Measurements from ENCODE around the gene TIAM2. TPM values are rescaled to one million over a fixed set of nuclear protein-coding genes. Genes with fewer than 3 reads are reported as not detected.

TIAM2 gene
- total RNA-seq, 4 donors from 2014 or later, result 25.7 to 77.1 (median 56.6) TPM

- no peaks in the 10 kb centered on the region for H3K36me3 ChIP-seq
- TF ChIP-seq POLR2A (IDR thresholded peaks at IDR 0.05) (no peak), CTCF (IDR thresholded peaks at IDR 0.05) (no peak)
- no peaks in the 10 kb centered on the region for H3K27me3 ChIP-seq
- H3K4me3 ChIP-seq, result no peak overlapping the region
- H3K9me3 ChIP-seq, result no peaks in the 10 kb centered on the region
- H3K27ac ChIP-seq, result no peak overlapping the region
- intact Hi-C loops (cut with DNase I; ENCODE audit: low total_unique reads), result no loop called here
- no peak for DNase-seq
- no peaks in the 10 kb centered on the region for H3K4me1 ChIP-seq
Measured at GRCh38 chr6:155259204-155259603, 264.1 kb downstream of the TIAM2 start.

DNA sequence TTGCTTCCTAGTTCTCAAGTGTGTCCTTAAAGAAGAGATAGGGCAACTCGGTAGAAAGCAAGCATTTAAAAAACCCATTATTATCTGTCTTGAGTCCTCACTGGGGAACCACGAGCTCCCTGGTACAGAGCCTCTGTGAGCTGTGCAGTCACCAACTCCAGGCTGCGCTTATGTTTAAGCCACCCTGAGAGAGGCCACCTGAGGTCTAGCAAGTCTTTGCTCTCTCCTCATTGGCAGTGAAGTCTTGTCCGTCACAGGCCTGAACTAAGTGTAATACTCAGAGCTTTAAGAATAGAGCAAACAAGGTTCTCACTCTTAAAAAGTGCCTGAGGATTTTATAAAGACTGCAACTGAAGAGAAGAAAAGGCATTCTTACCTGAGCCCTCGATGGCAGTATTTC lies 264.8 kb downstream of the TIAM2 start:
- Histone ChIP-seq H3K27me3 (no peaks in the 10 kb centered on the region), H3K4me3 (no peak overlapping the region), H3K4me1 (no peaks in the 10 kb centered on the region), H3K36me3 (no peaks in the 10 kb centered on the region), H3K27ac (no peak overlapping the region), H3K9me3 (no peaks in the 10 kb centered on the region)
- intact Hi-C loops (cut with DNase I; ENCODE audit: low total_unique reads), result no loop called here
- no peak for DNase-seq
- no peak for TF ChIP-seq CTCF (IDR thresholded peaks at IDR 0.05)
- TF ChIP-seq POLR2A (IDR thresholded peaks at IDR 0.05), result no peak

DNA sequence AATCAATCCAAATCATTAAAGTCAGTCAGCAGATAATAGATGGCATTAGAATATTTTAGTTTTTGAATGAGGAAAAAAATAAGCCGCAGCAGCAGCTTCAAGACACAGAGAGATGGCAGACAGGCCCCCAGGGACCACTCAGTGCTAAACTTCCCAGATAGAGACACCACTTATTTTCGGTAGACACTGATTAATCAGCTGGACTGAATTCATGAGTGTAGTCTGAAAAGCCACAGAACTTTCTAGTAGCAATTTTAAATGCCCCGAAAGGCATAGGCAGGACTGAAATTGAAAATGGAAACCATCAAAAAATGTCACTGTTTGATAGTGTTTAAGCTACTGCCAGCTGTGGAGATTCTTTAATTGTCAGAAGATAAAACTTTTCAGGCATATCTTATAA lies 265.6 kb downstream of the TIAM2 start:
- Histone ChIP-seq H3K27me3 (no peaks in the 10 kb centered on the region), H3K4me3 (no peak overlapping the region), H3K4me1 (no peaks in the 10 kb centered on the region), H3K36me3 (no peaks in the 10 kb centered on the region), H3K9me3 (no peaks in the 10 kb centered on the region), H3K27ac (no peak overlapping the region)
- intact Hi-C loops (cut with DNase I; ENCODE audit: low total_unique reads), result no loop called here
- no peak for DNase-seq
- TF ChIP-seq POLR2A (IDR thresholded peaks at IDR 0.05) (no peak), CTCF (IDR thresholded peaks at IDR 0.05) (no peak)

- intact Hi-C loops (cut with DNase I; ENCODE audit: low total_unique reads), result no loop called here
- TF ChIP-seq CTCF (IDR thresholded peaks at IDR 0.05) (no peak), POLR2A (IDR thresholded peaks at IDR 0.05) (no peak)
Measured at GRCh38 chr6:155261111-155261900, 266.2 kb downstream of the TIAM2 start.

DNA sequence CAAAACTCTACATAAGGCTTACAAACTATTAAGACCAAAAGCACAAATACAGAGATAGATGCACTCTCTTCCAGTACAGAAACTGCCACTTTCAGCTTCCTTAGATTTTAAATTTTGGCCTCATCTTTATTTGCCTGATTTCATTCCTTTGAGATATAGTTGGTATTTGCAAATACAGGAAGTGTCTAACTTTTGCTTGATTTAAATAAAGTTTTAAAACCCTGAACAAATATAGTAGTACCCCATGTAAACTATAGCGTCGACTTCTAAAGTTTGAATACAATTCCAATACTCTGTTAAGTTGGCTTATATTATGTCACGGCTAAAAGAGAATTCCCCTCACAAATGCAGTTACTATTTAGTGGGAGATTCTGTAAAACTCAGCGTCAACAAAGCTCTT lies 267.5 kb downstream of the TIAM2 start:
- no peak overlapping the region for H3K4me3 ChIP-seq
- H3K9me3 ChIP-seq, result no peaks in the 10 kb centered on the region
- H3K4me1 ChIP-seq, result no peaks in the 10 kb centered on the region
- intact Hi-C loops (cut with DNase I; ENCODE audit: low total_unique reads), result no loop called here
- no peak for DNase-seq
- no peak overlapping the region for H3K27ac ChIP-seq
- H3K27me3 ChIP-seq, result no peaks in the 10 kb centered on the region
- TF ChIP-seq POLR2A (IDR thresholded peaks at IDR 0.05) (no peak), CTCF (IDR thresholded peaks at IDR 0.05) (no peak)
- no peaks in the 10 kb centered on the region for H3K36me3 ChIP-seq

More at GRCh38 chr6:155261111-155261900, 266.2 kb downstream of the TIAM2 start:
- Histone ChIP-seq H3K27me3 (no peaks in the 10 kb centered on the region), H3K36me3 (no peaks in the 10 kb centered on the region), H3K9me3 (no peaks in the 10 kb centered on the region), H3K4me1 (no peaks in the 10 kb centered on the region), H3K4me3 (no peak overlapping the region), H3K27ac (no peak overlapping the region)
- no peak for DNase-seq

Measured in uterus (tissue), 4 donors.